Activated naive CD4-positive, alpha-beta T cell treated with anti-CD3 and anti-CD28 coated beads, Interleukin-2, amount 50 U/mL, for 72 hours (primary cell): ENCODE data around the gene ACVRL1. TPM values are rescaled to one million over a fixed set of nuclear protein-coding genes. Genes with fewer than 3 reads are reported as not detected.
A peak's percentile ranks its signal among the peaks of the same experiment; 100 is the strongest.

ENCODE experiments used
- ATAC-seq, 2 donors: fragments of 150-1000 bp; cut with Tn5 transposase; 2 replicates each; pipeline ENCODE4 v1.10.0; 2021; ENCODE audit warnings: mild to moderate bottlenecking in 2 of 2, moderate library complexity in 2 of 2
- DNase-seq, 2 donors: peaks; one replicate each; pipeline ENCODE4 v3.0.0; 2021 to 2022; ENCODE audit warnings: low spot score in 2 of 2
- H3K27ac Mint-ChIP-seq, 2 donors: one replicate each; pipeline ENCODE4 v1.8.0; 2022; ENCODE audit warnings: mild to moderate bottlenecking in 2 of 2, mixed read lengths in 2 of 2
- H3K36me3 Mint-ChIP-seq, 2 donors: one replicate each; pipeline ENCODE4 v1.8.0; 2022; ENCODE audit warnings: mixed read lengths in 2 of 2
- H3K9me3 Mint-ChIP-seq, 2 donors: one replicate each; pipeline ENCODE4 v1.8.0; 2022; ENCODE audit warnings: mixed read lengths in 2 of 2
- total RNA-seq, 2 donors: library from RNA; stranded (reverse); gene quantifications; one replicate each; pipeline ENCODE4 v1.2.3, GENCODE V29; 2022

ACVRL1 gene
- total RNA-seq, 2 donors from 2014 or later = not detected

DNA sequence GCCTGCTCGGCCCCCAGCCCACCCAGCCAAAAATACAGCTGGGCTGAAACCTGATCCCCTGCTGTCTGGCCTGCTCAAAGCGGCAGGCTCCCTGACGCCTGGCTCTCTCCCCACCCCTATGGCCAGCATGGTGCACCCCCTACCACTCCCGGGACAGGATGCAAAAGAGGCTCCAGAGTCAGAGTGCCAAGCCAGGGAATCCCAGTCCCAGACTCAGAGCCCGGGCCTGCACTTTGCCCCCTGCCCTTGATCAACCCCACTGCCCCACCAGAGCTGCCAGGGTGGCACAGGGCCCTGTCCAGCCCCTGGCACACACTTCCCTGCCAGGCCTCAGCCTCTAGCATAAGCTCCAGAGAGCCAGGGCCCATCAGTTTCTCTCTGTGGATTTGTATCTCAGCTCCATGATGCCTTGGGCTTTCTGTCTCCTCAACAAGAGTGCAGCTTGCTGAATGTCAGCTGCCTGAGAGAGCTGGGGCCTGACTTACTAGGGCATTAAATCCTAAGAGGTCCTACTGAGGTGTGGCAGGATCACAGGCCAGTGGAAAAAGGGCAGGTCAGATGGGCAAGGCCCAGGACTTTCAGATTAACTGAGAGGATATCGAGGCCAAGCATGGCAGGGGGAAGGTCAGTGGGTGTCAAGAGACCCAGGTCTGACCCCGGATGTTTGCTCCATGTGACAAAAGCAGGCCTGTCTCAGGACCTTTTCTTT, 13.9 kb downstream of the ACVRL1 start:
- no peaks in the 10 kb centered on the region for H3K36me3 Mint-ChIP-seq
- no peak overlapping the region for H3K27ac Mint-ChIP-seq
- no peaks in the 10 kb centered on the region for H3K9me3 Mint-ChIP-seq
- DNase-seq = no peak
- ATAC-seq = no peak

DNA sequence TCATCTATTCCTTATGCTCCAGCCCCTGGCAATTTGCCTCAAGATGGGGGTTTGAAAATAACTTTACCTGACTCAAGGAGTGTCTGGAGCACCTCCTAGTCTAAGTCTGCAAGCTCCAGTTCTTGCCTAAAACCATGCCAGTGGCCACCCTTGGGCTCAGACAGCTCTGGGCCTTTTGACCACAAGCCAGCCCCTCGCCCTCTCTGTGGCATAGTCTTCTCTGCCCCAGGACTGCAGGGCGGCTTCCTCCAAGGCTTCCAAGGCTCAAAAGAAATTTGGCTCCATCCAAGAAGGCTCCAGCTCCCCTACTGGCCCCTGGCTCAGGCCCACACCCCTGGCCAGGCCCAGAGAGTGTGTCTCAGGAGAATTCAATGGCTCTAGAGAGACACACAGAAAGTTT, 14.8 kb downstream of the ACVRL1 start:
- no peaks in the 10 kb centered on the region for H3K9me3 Mint-ChIP-seq
- DNase-seq = no peak
- no peaks in the 10 kb centered on the region for H3K36me3 Mint-ChIP-seq
- ATAC-seq = no peak
- peak overlapping the region in 1 of 2 donors; percentile 50 for H3K27ac Mint-ChIP-seq

DNA sequence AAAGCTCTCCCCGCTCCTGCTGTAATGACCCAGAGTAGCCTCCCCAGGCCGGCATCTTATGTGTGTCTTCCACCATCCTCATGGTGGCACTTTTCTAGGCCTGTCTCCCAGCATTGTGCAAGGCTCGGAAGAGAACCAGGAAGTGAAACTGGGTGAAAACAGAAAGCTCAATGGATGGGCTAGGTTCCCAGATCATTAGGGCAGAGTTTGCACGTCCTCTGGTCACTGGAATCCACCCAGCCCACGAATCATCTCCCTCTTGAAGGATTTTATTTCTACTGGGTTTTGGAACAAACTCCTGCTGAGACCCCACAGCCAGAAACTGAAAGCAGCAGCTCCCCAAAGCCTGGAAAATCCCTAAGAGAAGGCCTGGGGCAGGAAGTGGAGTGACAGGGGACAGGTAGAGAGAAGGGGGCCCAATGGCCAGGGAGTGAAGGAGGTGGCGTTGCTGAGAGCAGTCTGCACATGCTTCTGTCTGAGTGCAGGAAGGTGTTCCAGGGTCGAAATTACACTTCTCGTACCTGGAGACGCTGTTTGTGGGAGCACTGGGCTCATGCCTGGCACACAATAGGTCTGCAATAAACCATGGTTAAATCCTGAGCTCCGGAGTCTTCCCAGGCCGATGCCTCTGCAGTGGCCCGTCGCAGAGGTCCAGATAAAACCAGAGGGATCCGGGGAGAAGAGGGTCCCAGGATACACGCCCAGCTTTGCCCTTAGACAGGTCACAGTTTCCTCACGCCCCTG, 15.6 kb downstream of the ACVRL1 start:
- peak in 1 of 2 donors; percentile 6 for ATAC-seq
- no peaks in the 10 kb centered on the region for H3K9me3 Mint-ChIP-seq
- DNase-seq = no peak
- H3K27ac Mint-ChIP-seq = peak overlapping the region in 1 of 2 donors; percentile 50
- H3K36me3 Mint-ChIP-seq = no peaks in the 10 kb centered on the region

DNA sequence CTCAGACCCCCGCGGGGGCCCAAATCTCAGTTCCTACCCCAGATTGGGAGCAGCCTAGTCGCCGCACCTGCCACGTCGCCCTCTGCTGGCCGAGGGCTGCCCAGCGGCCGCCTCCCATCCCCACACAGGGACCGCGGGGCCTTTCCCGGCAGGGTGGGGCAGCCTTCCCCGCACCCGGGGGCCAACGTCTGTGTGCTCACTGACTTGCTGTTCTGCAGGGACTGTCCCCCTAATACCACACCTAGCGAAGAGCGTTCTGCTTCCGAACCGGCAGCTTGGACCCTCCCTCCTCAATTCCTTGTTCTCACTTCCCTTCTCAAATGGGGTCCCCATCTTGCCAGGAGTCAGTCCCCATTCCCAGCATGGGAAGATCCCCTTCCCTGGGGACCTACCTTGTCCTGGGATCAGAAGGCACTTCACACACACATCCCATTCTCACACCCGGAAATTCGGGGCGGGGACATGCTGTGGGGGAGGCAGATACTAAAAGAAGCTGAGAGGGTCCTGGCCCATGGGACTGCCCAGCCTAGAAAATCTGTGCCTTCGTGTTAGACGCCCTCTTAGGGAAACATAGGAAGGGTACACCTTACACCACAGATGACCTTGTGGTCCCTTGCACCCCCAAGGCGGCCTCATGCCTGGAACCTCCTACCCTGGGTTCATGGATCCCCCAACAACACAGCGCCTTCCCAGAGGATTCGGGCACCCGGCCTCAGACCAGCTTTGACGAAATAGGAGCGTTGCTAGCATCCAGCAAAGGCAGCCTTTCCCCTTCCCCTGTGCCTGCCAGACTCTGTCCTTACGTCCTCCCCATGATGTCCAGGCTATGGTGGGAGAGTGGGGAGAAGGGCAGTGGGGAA, 16.4 kb downstream of the ACVRL1 start:
- Mint-ChIP-seq H3K9me3 (no peaks in the 10 kb centered on the region), H3K27ac (peak overlapping the region in 1 of 2 donors; percentile 41), H3K36me3 (no peaks in the 10 kb centered on the region)
- ATAC-seq (peak; percentile 81 to 86), DNase-seq (peak; percentile 64 to 73)

DNA sequence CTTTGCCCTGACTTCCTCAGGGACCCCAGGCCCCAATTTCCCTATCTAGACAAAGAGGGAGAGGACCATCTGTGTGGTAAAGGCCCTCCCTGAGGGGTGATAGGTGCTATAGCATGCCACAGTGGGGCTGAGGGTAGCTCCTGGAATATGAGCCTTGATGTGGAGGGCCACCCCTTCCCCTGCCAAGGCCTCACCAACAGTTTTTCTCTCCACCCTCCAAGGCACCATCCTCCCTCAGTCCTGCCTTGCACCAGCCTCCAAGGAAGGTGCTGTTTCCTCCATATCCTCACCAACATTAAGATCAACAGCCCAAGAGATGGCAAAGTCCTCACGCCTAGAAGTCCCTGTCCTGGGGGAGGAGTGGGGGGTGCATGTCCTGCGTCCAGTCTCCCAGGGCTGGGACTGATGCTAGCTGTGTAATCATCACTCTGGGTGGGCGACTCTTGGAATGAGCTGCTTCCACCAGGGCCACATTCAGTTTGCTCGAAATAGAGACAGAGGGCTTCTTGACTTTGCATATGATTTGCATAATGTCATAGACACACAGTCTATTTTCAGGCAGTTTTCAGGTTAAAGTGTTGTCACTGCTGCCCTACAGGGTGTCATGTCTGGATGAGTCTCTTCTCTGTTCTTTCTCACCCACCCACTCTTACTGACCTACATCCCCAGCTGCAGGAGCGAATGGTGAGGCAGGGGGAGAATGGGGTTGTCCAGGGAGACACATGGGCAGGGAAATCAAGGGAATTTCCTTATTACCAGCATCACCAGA, 17.4 kb downstream of the ACVRL1 start:
- DNase-seq (peak in 1 of 2 donors; percentile 44), ATAC-seq (peak in 1 of 2 donors; percentile 19)
- Mint-ChIP-seq H3K9me3 (no peaks in the 10 kb centered on the region), H3K27ac (peak overlapping the region in 1 of 2 donors; percentile 5), H3K36me3 (no peaks in the 10 kb centered on the region)

DNA sequence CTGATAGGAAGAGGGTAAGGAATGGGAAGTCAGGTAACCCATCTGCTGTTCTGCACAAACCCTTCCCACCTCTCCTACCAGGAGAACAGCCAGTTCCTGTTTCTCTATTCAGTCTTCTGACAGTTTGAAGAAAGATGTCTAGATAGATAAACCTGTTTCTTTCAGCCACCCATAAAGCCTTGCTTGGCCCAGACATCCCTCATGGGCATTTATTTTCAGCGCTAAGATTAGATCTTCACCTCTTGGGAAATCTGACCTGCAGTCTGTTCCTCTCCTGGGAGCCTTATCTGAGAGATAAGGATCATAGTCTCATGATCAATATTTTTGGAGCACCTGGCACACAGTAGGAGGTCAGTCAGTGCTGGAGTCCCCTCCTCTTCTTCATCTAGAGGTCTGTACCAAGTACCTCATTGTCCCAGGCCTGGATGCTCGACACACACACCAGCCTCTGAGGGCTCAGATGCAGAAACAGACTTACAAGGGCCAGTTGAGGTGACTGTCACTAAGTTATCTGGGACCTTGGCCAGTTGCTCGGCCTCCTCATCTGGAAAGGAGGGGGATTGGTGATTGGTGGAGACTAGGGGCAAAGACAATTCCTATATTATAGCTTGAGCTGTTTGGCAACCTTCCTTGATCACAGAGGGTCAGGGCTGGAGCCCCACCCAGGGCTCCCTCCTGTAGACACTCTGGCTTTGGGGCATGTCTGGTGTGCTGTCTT, 18.2 kb downstream of the ACVRL1 start:
- DNase-seq = no peak
- ATAC-seq = no peak
- Mint-ChIP-seq H3K36me3 (no peaks in the 10 kb centered on the region), H3K9me3 (no peaks in the 10 kb centered on the region), H3K27ac (peak overlapping the region in 1 of 2 donors; percentile 5)

DNA sequence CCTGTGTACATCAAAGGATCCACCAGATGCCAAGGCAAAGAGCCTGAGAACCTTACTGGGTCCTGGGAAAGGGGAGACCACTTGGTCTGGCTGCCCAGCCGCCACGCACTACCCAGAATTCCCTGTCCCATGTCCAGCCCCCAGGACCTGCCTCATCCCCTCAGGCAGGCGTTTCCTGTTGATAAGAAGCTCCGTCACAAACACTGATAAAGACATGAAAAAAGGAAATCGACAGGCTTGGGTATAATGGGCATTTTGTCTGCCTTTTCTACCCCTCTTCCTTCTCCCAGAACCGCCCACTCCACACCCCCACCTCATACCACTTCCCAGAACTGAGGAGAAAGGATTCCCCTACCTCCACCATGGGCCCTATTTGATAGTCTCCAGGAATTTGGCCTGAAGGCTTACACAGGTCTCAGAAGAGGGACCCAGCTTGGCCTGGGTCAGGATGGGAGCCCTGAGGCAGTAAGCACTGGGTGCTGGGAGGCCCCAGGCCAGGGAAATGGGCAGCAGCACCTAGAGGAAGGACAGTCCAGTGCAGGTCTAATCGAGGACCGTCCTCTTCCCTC, 18.8 kb downstream of the ACVRL1 start:
- Mint-ChIP-seq H3K9me3 (no peaks in the 10 kb centered on the region), H3K36me3 (no peaks in the 10 kb centered on the region), H3K27ac (no peak overlapping the region)
- ATAC-seq (no peak), DNase-seq (no peak)

DNA sequence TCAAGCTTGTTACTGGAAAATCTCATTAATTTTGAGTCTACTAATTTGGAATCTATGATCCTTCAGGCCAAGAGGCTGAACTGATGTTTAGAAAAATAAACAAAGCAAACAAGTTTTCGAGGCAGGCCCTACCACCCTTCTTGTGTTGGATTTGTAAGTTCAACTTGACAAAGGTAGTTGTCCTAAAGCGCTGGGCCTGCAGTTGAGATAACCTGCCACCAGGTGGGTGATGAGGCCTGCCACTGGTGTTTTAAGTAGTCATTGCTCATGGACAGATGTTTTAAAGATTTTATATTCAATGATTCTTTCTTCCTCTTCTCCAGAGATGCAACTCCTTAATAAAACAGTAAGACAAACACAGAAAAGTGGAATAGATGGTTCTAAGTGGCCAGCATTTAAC, 19.4 kb downstream of the ACVRL1 start:
- Mint-ChIP-seq H3K27ac (no peak overlapping the region), H3K36me3 (no peaks in the 10 kb centered on the region), H3K9me3 (no peaks in the 10 kb centered on the region)
- DNase-seq (peak in 1 of 2 donors; percentile 60), ATAC-seq (peak; percentile 38 to 71)

DNA sequence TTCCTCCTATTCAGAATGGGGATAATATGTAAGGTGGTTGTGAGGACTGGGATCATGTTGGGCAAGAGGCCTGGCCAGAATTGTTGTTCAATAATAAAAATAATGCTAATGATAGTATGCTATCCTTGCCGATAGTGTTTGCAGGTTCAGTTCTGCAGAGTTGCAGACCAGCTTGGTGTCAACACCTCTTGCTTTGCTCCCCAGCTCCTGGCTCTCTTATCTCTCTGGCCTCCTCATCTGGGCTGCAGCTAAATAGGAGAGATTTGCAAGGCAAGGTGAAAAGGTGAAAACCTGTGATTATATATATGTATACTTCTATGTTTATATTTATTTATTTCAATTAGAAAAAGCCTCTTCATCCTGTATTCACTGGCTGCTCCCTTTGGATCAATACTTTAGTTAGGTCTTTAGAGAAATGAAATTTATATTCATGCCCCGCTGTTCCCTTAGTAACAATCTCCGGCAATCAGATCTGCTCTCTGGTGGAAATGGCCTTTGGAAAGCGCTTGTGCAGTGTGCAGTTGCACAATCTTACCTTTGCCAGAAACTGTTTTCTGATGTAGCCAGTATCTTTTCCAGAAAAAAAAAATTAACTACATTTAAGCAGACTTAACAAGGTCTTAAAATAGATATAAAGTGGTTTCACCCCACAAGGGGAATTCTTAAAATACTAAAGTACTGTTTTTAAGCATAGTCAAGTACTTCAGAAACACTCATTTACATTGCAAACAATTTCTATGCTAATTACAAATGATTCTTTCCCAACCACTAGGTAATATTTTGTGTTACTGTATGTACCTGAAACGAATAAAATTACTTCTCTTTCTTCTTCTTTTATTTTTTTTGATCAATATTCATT, 25.1 kb downstream of the ACVRL1 start:
- Mint-ChIP-seq H3K27ac (no peak overlapping the region), H3K9me3 (no peaks in the 10 kb centered on the region), H3K36me3 (no peaks in the 10 kb centered on the region)
- no peak for ATAC-seq
- DNase-seq = no peak

DNA sequence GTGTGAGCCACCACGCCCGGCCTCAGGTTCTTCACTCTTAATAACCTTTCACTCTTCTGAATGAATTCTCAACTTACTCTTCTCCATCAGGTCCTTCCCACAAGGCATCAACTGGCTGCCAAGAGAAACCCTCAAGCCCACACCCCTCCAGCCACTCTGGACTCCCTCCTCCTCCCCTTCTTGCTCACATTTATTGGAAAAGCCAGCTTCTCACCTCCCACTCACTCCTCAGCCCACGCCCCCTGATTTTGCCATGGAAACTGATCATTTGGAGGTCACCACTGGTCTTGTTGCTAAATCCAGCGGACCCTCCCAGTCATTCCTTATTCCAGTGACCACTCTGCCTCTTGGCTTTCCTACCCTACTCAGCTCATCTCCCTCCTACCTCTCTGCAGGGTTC, 26.8 kb downstream of the ACVRL1 start:
- H3K36me3 Mint-ChIP-seq = no peaks in the 10 kb centered on the region
- DNase-seq (no peak), ATAC-seq (no peak)
- no peak overlapping the region for H3K27ac Mint-ChIP-seq
- no peaks in the 10 kb centered on the region for H3K9me3 Mint-ChIP-seq

DNA sequence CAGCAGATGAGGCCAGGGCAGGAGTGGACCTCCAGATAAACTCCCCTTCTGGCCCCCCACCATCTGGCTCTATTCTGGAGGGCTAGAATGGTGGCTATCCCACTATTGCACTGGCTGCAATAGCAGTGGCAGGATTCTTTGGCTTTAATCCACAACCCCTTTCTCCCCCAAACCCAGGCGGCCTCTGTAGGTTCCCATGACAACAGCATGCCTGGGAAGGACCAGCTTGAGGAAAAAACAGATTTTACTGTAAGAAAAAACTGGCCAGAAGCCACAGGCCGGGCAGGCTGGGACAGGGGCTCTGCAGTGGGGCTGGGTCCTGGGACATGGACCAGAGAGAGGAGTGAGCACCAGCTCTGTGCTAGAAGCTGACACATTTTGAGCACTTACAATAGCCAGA, 30.6 kb downstream of the ACVRL1 start:
- ATAC-seq (no peak), DNase-seq (no peak)
- Mint-ChIP-seq H3K36me3 (no peaks in the 10 kb centered on the region), H3K9me3 (no peaks in the 10 kb centered on the region), H3K27ac (no peak overlapping the region)

DNA sequence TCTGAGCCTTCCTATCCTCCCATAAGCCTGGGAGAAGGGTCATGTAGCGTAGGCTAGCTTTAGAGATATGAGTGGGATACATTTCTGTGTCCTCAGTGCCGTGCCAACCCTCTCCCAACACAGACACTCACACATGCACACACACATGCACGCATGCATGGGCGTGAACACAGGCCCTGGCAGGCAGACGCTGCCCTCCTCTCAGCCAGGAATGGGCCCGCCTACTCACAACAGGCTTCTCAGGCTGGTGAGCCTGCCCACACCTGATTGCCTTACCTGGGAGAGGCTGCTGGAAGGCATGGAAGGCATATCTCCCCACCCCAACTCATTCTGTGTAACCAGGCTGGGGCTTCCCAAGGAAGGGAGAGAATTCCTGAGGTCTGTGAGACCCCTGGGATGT, 31.4 kb downstream of the ACVRL1 start:
- H3K36me3 Mint-ChIP-seq = no peaks in the 10 kb centered on the region
- no peaks in the 10 kb centered on the region for H3K9me3 Mint-ChIP-seq
- DNase-seq = no peak

DNA sequence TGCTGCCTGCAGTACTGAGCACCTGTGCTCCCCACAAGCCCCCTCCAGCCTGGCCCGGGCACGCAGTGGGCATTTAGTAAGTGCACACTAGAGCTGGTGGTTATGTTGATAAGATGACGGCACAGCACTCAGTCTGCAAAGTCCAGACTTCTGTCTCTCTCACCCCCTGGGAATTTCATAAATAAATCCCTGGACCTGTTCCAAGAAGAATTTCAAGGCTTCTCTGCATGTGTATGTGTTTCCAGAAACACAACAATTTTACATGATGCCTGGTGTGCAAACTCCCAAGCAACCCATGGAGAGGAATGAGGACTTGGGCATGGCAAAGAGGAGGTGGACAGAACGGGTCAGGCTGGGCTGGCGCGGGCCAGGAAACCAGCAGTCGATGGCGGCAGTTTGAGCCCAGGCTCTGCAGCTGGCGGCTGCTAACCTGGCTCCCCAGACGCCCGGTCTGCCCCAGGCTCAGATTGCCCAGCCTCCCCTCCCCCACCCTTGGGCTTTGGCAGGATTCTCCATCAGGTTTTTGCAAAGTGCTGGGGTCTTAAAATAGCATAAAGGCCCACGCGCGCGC, 33.8 kb downstream of the ACVRL1 start:
- peaks cover 6 to 16% of the 10 kb centered on the region in 2 donors for H3K9me3 Mint-ChIP-seq
- peaks cover 6 to 18% of the 10 kb centered on the region in 2 donors for H3K36me3 Mint-ChIP-seq
- no peak for DNase-seq
- ATAC-seq = no peak
- no peak overlapping the region for H3K27ac Mint-ChIP-seq

More for the DNA sequence above, 31.4 kb downstream of the ACVRL1 start:
- no peak for ATAC-seq
- H3K27ac Mint-ChIP-seq = no peak overlapping the region

DNA sequence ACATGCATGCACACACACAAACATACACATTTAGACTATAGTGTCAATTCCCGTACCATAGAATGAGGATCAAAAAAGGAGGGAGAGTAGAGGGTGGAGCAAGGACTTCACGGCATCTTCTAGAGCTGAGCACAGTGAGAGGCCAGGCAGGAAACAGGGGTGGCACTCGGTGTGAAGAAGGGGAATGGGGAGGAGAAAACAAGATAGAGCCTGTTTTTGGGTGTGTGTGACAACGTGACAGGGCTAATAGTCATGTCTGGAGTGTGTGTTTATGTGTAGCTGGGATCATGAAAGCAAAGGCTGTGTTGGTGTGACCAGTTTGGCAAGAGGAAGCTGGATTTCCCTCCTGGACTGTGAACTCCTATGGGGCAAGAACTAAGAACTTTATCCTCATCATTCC, 34.3 kb downstream of the ACVRL1 start:
- H3K36me3 Mint-ChIP-seq = peaks cover 6 to 21% of the 10 kb centered on the region in 2 donors
- H3K9me3 Mint-ChIP-seq = peaks cover 6 to 21% of the 10 kb centered on the region in 2 donors
- no peak for DNase-seq
- H3K27ac Mint-ChIP-seq = peak overlapping the region in 1 of 2 donors; percentile 33
- ATAC-seq = no peak
